A549 (cell line): ENCODE data around the gene DST. TPM values are rescaled to one million over a fixed set of nuclear protein-coding genes. Genes with fewer than 3 reads are reported as not detected.

Experiments
- ATAC-seq, 2 experiments: fragments of 200-7000 bp in 1 of 2; fragments of >200 bp in 1 of 2; cut with Nextera tagmentation in 1 of 2; cut with Tn5 transposase in 1 of 2; 3 replicates each; pipeline versions ENCODE4 v1.8.0 to v1.9.1; 2018 to 2020; ENCODE audit warnings: mild to moderate bottlenecking in 1 of 2, moderate library complexity in 1 of 2
- CTCF ChIA-PET: fragments of 300-600 bp; sonication (Branson Sonifier 250); formaldehyde crosslinking; extraction: SDS; loops from one replicate; lab custom pipeline; 2021; ENCODE audit warnings: antibody characterized with exemption, inconsistent platforms; lab: Yijun Ruan, JAX
- POLR2A ChIA-PET: fragments of 350-600 bp; formaldehyde crosslinking; extraction: SDS; loops from one replicate; lab custom pipeline; 2021; ENCODE audit warnings: antibody characterized with exemption, inconsistent platforms; lab: Yijun Ruan, JAX
- DNase-seq, 2 experiments: peaks; one replicate each; pipeline versions ENCODE4 v3.0.0 to v3.0.0-alpha.2; 2011 to 2016; ENCODE audit warnings: low read depth in 1 of 2, low spot score in 1 of 2
- FAIRE-seq: peaks from 2 replicates; lab custom pipeline; 2011; peaks lifted over from hg19 to GRCh38; lab: Jason Lieb, UNC
- H3K27ac ChIP-seq, 2 experiments: fragments of >200 bp; sonication (Bioruptor Twin); formaldehyde crosslinking; 3 replicates each; pipeline ENCODE4 v1.5.1; 2016 to 2017
- H3K4me1 ChIP-seq: fragments of >200 bp; sonication (Bioruptor Twin); formaldehyde crosslinking; 3 replicates; pipeline ENCODE4 v1.6.1; 2016
- H3K4me2 ChIP-seq: fragments of >200 bp; sonication (Bioruptor Twin); formaldehyde crosslinking; 3 replicates; pipeline ENCODE4 v1.6.1; 2016
- H3K4me3 ChIP-seq: fragments of >200 bp; sonication (Bioruptor Twin); formaldehyde crosslinking; 3 replicates; pipeline ENCODE4 v1.5.1; 2016
- H3K9me3 ChIP-seq: fragments of >200 bp; sonication (Bioruptor Twin); formaldehyde crosslinking; 3 replicates; pipeline ENCODE4 v1.6.1; 2016
- BHLHE40 ChIP-seq: IDR thresholded peaks from 2 replicates; pipeline ENCODE4 v1.6.1; 2012; ENCODE audit warnings: low read depth, low read length, inconsistent platforms
- CHD2 ChIP-seq: fragments of 150-350 bp; IDR thresholded peaks from 2 replicates; pipeline ENCODE4 v1.6.1; 2014; ENCODE audit warnings: low read length; ENCODE audit not compliant: partially characterized antibody
- E2F6 ChIP-seq: IDR thresholded peaks from 2 replicates; pipeline ENCODE4 v1.6.1; 2012; ENCODE audit warnings: low read depth, borderline replicate concordance
- EP300 ChIP-seq, 2 experiments: fragments of >200 bp; sonication (Bioruptor Twin); formaldehyde crosslinking; IDR thresholded peaks; 2 replicates in 1 of 2; 3 replicates in 1 of 2; pipeline ENCODE4 v1.6.1; 2016 to 2017
- ESRRA ChIP-seq: fragments of 150-350 bp; IDR thresholded peaks from 2 replicates; pipeline ENCODE4 v1.6.1; 2014; ENCODE audit warnings: mild to moderate bottlenecking, low read length, borderline replicate concordance
- FOXS1 ChIP-seq: fragments of 250-450 bp; sonication (Bioruptor Pico); IDR thresholded peaks from 2 replicates; pipeline ENCODE4 v1.5.0; 2020; ENCODE audit warnings: mild to moderate bottlenecking, moderate library complexity
- HDAC2 ChIP-seq: fragments of 200-600 bp; sonication (generic); IDR thresholded peaks from 2 replicates; pipeline ENCODE4 v1.6.1; 2016
- HOXB13 ChIP-seq: fragments of 250-450 bp; sonication (Bioruptor Pico); IDR thresholded peaks from 2 replicates; pipeline ENCODE4 v1.5.0; 2020; ENCODE audit warnings: low read depth, mild to moderate bottlenecking, moderate library complexity
- JUNB ChIP-seq: fragments of >200 bp; sonication (Bioruptor Twin); formaldehyde crosslinking; IDR thresholded peaks from 2 replicates; pipeline ENCODE4 v1.6.1; 2016
- KDM5A ChIP-seq: fragments of 200-600 bp; sonication (generic); IDR thresholded peaks from 2 replicates; pipeline ENCODE4 v1.6.1; 2016; ENCODE audit warnings: antibody characterized with exemption, mild to moderate bottlenecking
- MAFK ChIP-seq: fragments of 450-650 bp; IDR thresholded peaks from 2 replicates; pipeline ENCODE4 v1.6.1; 2014; ENCODE audit not compliant: partially characterized antibody
- POLR2A ChIP-seq: IDR thresholded peaks from 2 replicates; pipeline ENCODE4 v1.6.1; 2012; ENCODE audit warnings: mild to moderate bottlenecking, low read length
- POLR2AphosphoS2 ChIP-seq: conservative IDR thresholded peaks from 2 replicates; pipeline ENCODE4 v1.6.1; 2012; ENCODE audit warnings: low read length, improper control_type of control experiment, inconsistent platforms
- RARB ChIP-seq: fragments of 250-450 bp; sonication (Bioruptor Pico); IDR thresholded peaks from 2 replicates; pipeline ENCODE4 v1.8.0; 2021; ENCODE audit warnings: mild to moderate bottlenecking, moderate library complexity
- RCOR1 ChIP-seq: fragments of 150-350 bp; IDR thresholded peaks from 2 replicates; pipeline ENCODE4 v1.6.1; 2014; ENCODE audit warnings: antibody characterized with exemption, low read length, low read depth
- SMC3 ChIP-seq: fragments of >200 bp; sonication (Bioruptor Twin); formaldehyde crosslinking; IDR thresholded peaks from 3 replicates; pipeline ENCODE4 v1.6.1; 2018; ENCODE audit warnings: inconsistent platforms
- TFCP2L1 ChIP-seq: fragments of 250-450 bp; sonication (Bioruptor Pico); IDR thresholded peaks from 2 replicates; pipeline ENCODE4 v1.5.0; 2021; ENCODE audit warnings: mild to moderate bottlenecking
- TP53 ChIP-seq: fragments of 250-450 bp; sonication (Bioruptor Pico); IDR thresholded peaks from 2 replicates; pipeline ENCODE4 v1.5.0; 2021; ENCODE audit warnings: mild to moderate bottlenecking, moderate library complexity
- USF2 ChIP-seq: fragments of 450-650 bp; IDR thresholded peaks from 2 replicates; pipeline ENCODE4 v1.6.1; 2014; ENCODE audit warnings: antibody characterized with exemption
- ZFP36 ChIP-seq: fragments of 450-650 bp; IDR thresholded peaks from 2 replicates; pipeline ENCODE4 v1.6.1; 2014; ENCODE audit warnings: borderline replicate concordance; ENCODE audit not compliant: partially characterized antibody
- ZNF302 ChIP-seq: fragments of 250-450 bp; sonication (Bioruptor Pico); IDR thresholded peaks from 2 replicates; pipeline ENCODE4 v1.9.0; 2021; ENCODE audit warnings: inconsistent platforms, mild to moderate bottlenecking, moderate library complexity
- WGBS: methylation state at CpG from one replicate; pipeline ENCODE4 v1.1.6; 2017; ENCODE audit errors: missing lambda C conversion rate; 5-methylcytosine and 5-hydroxymethylcytosine counted together
- polyA plus RNA-seq, 4 experiments: library from polyadenylated mRNA; depleted of rRNA in 3 of 4; stranded (reverse); fragments of >200 nt; fragmentation: RNase III in 1 of 4; extraction: RNeasy Plus Mini Kit Qiagen cat#74134 plus additional on column Dnase treatment in 1 of 4; gene quantifications; 2 replicates in 3 of 4; 3 replicates in 1 of 4; pipeline ENCODE4 v1.2.3, GENCODE V29; 2011 to 2017
- TF ChIP-seq, protein P1 (sequence below): fragments of 250-450 bp; sonication (Bioruptor Pico); IDR thresholded peaks from 2 replicates; pipeline ENCODE4 v1.5.0; 2021; ENCODE audit warnings: mild to moderate bottlenecking, moderate library complexity, borderline replicate concordance
- TF ChIP-seq, protein P2 (sequence below): fragments of >200 bp; sonication (Bioruptor Twin); formaldehyde crosslinking; IDR thresholded peaks from 2 replicates; pipeline ENCODE4 v1.6.1; 2016

DST gene
- polyA plus RNA-seq, 2 of the 4 experiments (the other 2 are of a cell fraction): 32.4 to 99.0 TPM

GRCh38 chr6:56556751-56557540 is 85.7 kb downstream of the DST start:
- ATAC-seq (no peak), DNase-seq (no peak), FAIRE-seq (no peak)
- no peak for TF ChIP-seq HDAC2
- no peak for TF ChIP-seq JUNB
- no peak for TF ChIP-seq SMC3
- TF ChIP-seq POLR2A: no peak
- no peak for TF ChIP-seq E2F6
- Histone ChIP-seq H3K9me3 (no peaks in the 10 kb centered on the region), H3K4me2 (no peak overlapping the region), H3K4me3 (no peak overlapping the region), H3K27ac (no peak overlapping the region), H3K4me1 (0 out of 3 replicates have a peak, but pooled peaks cover 3% of the 10 kb centered on the region)
- WGBS: 91% methylated on average over 1 of the region's 1 CpG
- ChIA-PET POLR2A (no interaction called here), CTCF (no interaction called here)

- 91% methylated on average over 5 of the region's 5 CpGs for WGBS
Measured at GRCh38 chr6:56555438-56555872, 87.2 kb downstream of the DST start.

DNA sequence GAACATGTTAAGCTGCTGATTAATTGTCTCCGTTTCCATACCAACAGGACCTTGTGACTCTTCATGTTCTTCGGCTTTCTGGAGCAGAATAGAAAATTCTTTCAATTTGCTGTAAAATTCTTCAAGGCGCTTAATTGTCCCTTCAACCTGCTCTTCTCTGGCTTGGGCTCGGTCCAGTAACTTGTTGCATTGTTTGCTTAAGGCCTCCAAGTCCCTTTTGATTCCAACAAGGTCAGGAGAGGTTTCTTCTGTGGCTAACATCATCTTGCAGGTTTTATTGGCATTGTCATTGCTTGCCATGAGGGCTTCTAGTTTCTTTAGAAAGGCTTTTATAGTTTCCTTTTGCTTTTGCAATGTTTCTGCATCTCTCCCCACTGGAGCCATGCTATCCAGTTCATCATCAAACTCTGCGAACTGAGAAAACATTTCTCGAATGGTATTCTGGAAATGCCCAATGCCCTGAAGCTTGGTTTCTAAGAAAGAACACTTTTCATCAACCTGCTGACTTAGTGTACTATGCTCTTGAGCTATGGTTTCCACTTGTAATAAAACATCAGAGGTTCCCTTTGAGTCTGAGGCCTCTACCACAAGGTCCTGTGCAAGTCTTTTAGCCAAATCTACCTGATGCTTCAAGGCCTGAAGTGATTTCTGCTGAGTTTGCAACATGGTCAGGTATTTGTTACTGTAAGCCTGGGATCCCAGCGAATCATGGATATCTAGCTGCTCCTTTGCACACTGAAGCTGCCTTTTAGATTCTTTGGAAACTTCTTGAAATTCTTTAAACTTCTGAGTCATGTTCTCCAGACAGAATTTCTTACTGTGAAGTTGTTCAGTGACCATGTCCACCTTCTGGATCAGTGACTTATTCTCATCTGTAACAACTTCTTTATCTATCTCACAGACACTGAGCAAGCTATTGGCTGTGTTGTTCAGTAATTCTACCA is 90.2 kb downstream of the DST start:
- DNase-seq (no peak), FAIRE-seq (no peak), ATAC-seq (no peak)
- H3K4me2 ChIP-seq: no peak overlapping the region
- H3K9me3 ChIP-seq: no peaks in the 10 kb centered on the region
- 89% methylated on average over 7 of the region's 7 CpGs for WGBS
- H3K4me1 ChIP-seq: peaks cover 9% of the 10 kb centered on the region; the same call in 1 of the 3 replicates
- H3K27ac ChIP-seq: no peak overlapping the region
- no peak overlapping the region for H3K4me3 ChIP-seq
- CTCF ChIA-PET: interaction anchor here (1.0 kb wide), 1 partner anchor 8 kb away, joined by 3 read pairs; no protein-coding TSS in a partner anchor
- TF ChIP-seq EP300 (IDR thresholded peaks at IDR 0.05): no peak
- peak; percentile 67 for TF ChIP-seq MAFK
- POLR2A ChIA-PET: no interaction called here

More at GRCh38 chr6:56555438-56555872, 87.2 kb downstream of the DST start:
- no peak for TF ChIP-seq POLR2AphosphoS2
- TF ChIP-seq, all 56 proteins: peak for 0
- FAIRE-seq (no peak), DNase-seq (no peak), ATAC-seq (no peak)
- H3K4me3 ChIP-seq: no peak overlapping the region
- POLR2A ChIA-PET: no interaction called here
- no peak overlapping the region for H3K27ac ChIP-seq
- CTCF ChIA-PET: no interaction called here
- H3K4me2 ChIP-seq: no peak overlapping the region
- no peaks in the 10 kb centered on the region for H3K9me3 ChIP-seq
- 0 out of 3 replicates have a peak, but pooled peaks cover 6% of the 10 kb centered on the region for H3K4me1 ChIP-seq

DNA sequence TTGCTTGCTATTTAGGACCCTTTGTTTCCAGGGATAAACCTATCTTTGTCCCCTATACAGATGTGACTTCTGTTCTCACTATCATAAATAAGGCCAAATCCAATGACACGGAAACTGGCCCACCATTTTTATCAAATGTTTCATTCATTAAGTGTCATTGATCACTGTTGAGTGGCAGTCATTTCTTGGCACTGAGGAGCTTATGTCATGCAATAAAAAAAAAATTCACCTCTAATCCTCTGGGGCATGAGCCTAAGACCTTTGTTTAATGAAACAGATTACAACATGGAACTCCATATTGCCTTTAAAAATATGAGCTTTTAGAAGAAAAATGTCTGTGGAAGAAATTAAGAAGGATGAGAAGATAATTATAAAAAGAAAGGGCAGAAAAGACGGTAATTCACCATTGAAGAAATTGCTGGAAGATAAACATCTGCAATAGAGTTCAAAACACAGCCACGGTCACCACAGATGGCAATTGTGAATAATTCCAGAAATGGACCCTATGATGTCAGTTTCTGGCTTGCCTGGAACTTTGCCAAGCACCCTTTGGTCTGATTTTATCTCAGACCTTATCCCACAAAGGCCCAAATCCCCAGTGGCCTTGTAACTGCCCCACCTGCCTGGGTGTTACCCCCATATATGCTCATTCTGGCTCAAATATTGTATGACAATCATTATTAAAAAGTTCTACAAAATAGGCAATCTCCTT is 91.1 kb downstream of the DST start:
- no peak for ATAC-seq
- POLR2A ChIA-PET: no interaction called here
- H3K4me1 ChIP-seq: peaks cover 10% of the 10 kb centered on the region; the same call in 1 of the 3 replicates
- CTCF ChIA-PET: no interaction called here
- WGBS: 91% methylated on average over 3 of the region's 3 CpGs
- H3K4me3 ChIP-seq: no peak overlapping the region
- no peak overlapping the region for H3K27ac ChIP-seq
- no peak for DNase-seq
- no peak for TF ChIP-seq SMC3
- TF ChIP-seq KDM5A: no peak
- no peak for TF ChIP-seq RARB (CRISPR knock-in tag)
- no peak for TF ChIP-seq TFCP2L1 (CRISPR knock-in tag)
- TF ChIP-seq, protein P1, sequence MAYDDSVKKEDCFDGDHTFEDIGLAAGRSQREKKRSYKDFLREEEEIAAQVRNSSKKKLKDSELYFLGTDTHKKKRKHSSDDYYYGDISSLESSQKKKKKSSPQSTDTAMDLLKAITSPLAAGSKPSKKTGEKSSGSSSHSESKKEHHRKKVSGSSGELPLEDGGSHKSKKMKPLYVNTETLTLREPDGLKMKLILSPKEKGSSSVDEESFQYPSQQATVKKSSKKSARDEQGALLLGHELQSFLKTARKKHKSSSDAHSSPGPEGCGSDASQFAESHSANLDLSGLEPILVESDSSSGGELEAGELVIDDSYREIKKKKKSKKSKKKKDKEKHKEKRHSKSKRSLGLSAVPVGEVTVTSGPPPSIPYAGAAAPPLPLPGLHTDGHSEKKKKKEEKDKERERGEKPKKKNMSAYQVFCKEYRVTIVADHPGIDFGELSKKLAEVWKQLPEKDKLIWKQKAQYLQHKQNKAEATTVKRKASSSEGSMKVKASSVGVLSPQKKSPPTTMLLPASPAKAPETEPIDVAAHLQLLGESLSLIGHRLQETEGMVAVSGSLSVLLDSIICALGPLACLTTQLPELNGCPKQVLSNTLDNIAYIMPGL: no peak
- no peak for TF ChIP-seq HOXB13 (CRISPR knock-in tag)
- no peak for TF ChIP-seq RCOR1
- no peak for TF ChIP-seq FOXS1
- TF ChIP-seq ZFP36: no peak
- TF ChIP-seq TP53 (CRISPR knock-in tag): no peak
- TF ChIP-seq, protein P2, sequence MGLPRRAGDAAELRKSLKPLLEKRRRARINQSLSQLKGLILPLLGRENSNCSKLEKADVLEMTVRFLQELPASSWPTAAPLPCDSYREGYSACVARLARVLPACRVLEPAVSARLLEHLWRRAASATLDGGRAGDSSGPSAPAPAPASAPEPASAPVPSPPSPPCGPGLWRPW: no peak
- no peak for TF ChIP-seq USF2
- no peak for TF ChIP-seq ZNF302 (CRISPR knock-in tag)
- TF ChIP-seq ESRRA: no peak
- no peak for TF ChIP-seq HDAC2
- TF ChIP-seq BHLHE40: no peak
- no peak for TF ChIP-seq CHD2
- FAIRE-seq: no peak
- no peak overlapping the region for H3K4me2 ChIP-seq
- no peaks in the 10 kb centered on the region for H3K9me3 ChIP-seq
